Liver (tissue), 9 donors: Measurements from ENCODE around the gene ACTR2. TPM values are rescaled to one million over a fixed set of nuclear protein-coding genes. Genes with fewer than 3 reads are reported as not detected.

ENCODE experiments used
- DNase-seq: peaks from one replicate; pipeline ENCODE4 v3.0.0-alpha.2; 2017; ENCODE audit warnings: low spot score
- H3K27ac ChIP-seq, 2 donors: one replicate each; pipeline ENCODE4 v1.7.0; 2013; ENCODE audit warnings: inconsistent platforms in 2 of 2, low read length in 2 of 2, control low read depth in 1 of 2, low read depth in 1 of 2, mild to moderate bottlenecking in 1 of 2
- H3K27me3 ChIP-seq, 4 donors: one replicate each; pipeline versions ENCODE4 v1.6.1 to v1.7.0; 2013; ENCODE audit warnings: low read length in 3 of 4, inconsistent platforms in 1 of 4, mild to moderate bottlenecking in 1 of 4, moderate library complexity in 1 of 4; ENCODE audit not compliant: control insufficient read depth in 4 of 4, insufficient read depth in 4 of 4
- H3K36me3 ChIP-seq, 4 donors: one replicate each; pipeline versions ENCODE4 v1.6.1 to v1.7.0; 2013; ENCODE audit warnings: low read length in 3 of 4, mild to moderate bottlenecking in 3 of 4, low read depth in 1 of 4, moderate library complexity in 1 of 4; ENCODE audit not compliant: control insufficient read depth in 4 of 4, insufficient read depth in 3 of 4
- H3K4me1 ChIP-seq, 4 donors: one replicate each; pipeline versions ENCODE4 v1.6.1 to v1.7.0; 2013; ENCODE audit warnings: low read length in 3 of 4, mild to moderate bottlenecking in 3 of 4, moderate library complexity in 1 of 4; ENCODE audit not compliant: control insufficient read depth in 4 of 4, insufficient read depth in 4 of 4
- H3K4me3 ChIP-seq, 3 donors: one replicate each; pipeline versions ENCODE4 v1.6.1 to v1.7.0; 2013; ENCODE audit warnings: low read length in 3 of 3, control low read depth in 1 of 3, low read depth in 1 of 3, mild to moderate bottlenecking in 1 of 3
- H3K9ac ChIP-seq, 2 donors: one replicate each; pipeline ENCODE4 v1.7.0; 2013; ENCODE audit warnings: low read length in 2 of 2, mild to moderate bottlenecking in 2 of 2, moderate library complexity in 2 of 2, control low read depth in 1 of 2, low read depth in 1 of 2
- H3K9me3 ChIP-seq, 4 donors: one replicate each; pipeline versions ENCODE4 v1.6.1 to v1.7.0; 2013; ENCODE audit warnings: low read length in 3 of 4; ENCODE audit not compliant: control insufficient read depth in 4 of 4
- ATF3 ChIP-seq: IDR thresholded peaks from 2 replicates; pipeline ENCODE4 v1.6.1; 2016; ENCODE audit warnings: antibody characterized with exemption
- CTCF ChIP-seq: fragments of 150-350 bp; IDR thresholded peaks from 2 replicates; pipeline ENCODE4 v1.5.1; 2017; ENCODE audit warnings: improper control_type of control experiment, low read depth, low read length; ENCODE audit not compliant: missing input control
- EGR1 ChIP-seq, 2 donors: IDR thresholded peaks; 2 replicates each; pipeline ENCODE4 v1.6.1; 2016 to 2018; ENCODE audit warnings: antibody characterized with exemption in 2 of 2, low read depth in 2 of 2
- FOXA1 ChIP-seq: IDR thresholded peaks from 2 replicates; pipeline ENCODE4 v1.6.1; 2016; ENCODE audit warnings: antibody characterized with exemption
- FOXA2 ChIP-seq: IDR thresholded peaks from 2 replicates; pipeline ENCODE4 v1.6.1; 2016; ENCODE audit warnings: antibody characterized with exemption
- GABPA ChIP-seq, 2 donors: IDR thresholded peaks in 1 of 2; conservative IDR thresholded peaks in 1 of 2; 2 replicates each; pipeline ENCODE4 v1.6.1; 2016; ENCODE audit warnings: antibody characterized with exemption in 2 of 2, mild to moderate bottlenecking in 1 of 2, moderate library complexity in 1 of 2
- HNF4A ChIP-seq, 2 donors: conservative IDR thresholded peaks; 2 replicates each; pipeline ENCODE4 v1.6.1; 2016; ENCODE audit warnings: antibody characterized with exemption in 2 of 2, mild to moderate bottlenecking in 2 of 2
- HNF4G ChIP-seq: IDR thresholded peaks from 2 replicates; pipeline ENCODE4 v1.6.1; 2016; ENCODE audit warnings: antibody characterized with exemption
- JUND ChIP-seq, 2 donors: IDR thresholded peaks; 2 replicates each; pipeline ENCODE4 v1.6.1; 2016; ENCODE audit warnings: antibody characterized with exemption in 2 of 2
- NR2F2 ChIP-seq: IDR thresholded peaks from 2 replicates; pipeline ENCODE4 v1.6.1; 2016; ENCODE audit warnings: antibody characterized with exemption
- RAD21 ChIP-seq, 2 donors: IDR thresholded peaks; 2 replicates each; pipeline ENCODE4 v1.6.1; 2016; ENCODE audit warnings: antibody characterized with exemption in 2 of 2, mild to moderate bottlenecking in 2 of 2
- REST ChIP-seq: IDR thresholded peaks from 2 replicates; pipeline ENCODE4 v1.6.1; 2016; ENCODE audit warnings: antibody characterized with exemption, mild to moderate bottlenecking
- RXRA ChIP-seq, 2 donors: IDR thresholded peaks; 2 replicates each; pipeline ENCODE4 v1.6.1; 2017 to 2018; ENCODE audit warnings: antibody characterized with exemption in 2 of 2, mild to moderate bottlenecking in 1 of 2
- SP1 ChIP-seq: IDR thresholded peaks from 2 replicates; pipeline ENCODE4 v1.6.1; 2018; ENCODE audit warnings: antibody characterized with exemption, mild to moderate bottlenecking
- TAF1 ChIP-seq: conservative IDR thresholded peaks from 2 replicates; pipeline ENCODE4 v1.6.1; 2016; ENCODE audit warnings: antibody characterized with exemption, mild to moderate bottlenecking
- YY1 ChIP-seq: IDR thresholded peaks from 2 replicates; pipeline ENCODE4 v1.6.1; 2016; ENCODE audit warnings: antibody characterized with exemption, mild to moderate bottlenecking
- WGBS: extraction: QIAGEN DNeasy Blood & Tissue Kit; methylation state at CpG from one replicate; pipeline ENCODE4 v1.1.7; 2013; 5-methylcytosine and 5-hydroxymethylcytosine counted together
- polyA plus RNA-seq, 2 donors: library from polyadenylated mRNA; stranded (reverse) in 1 of 2; unstranded in 1 of 2; fragments of 200-250 nt in 1 of 2; fragments of >200 nt in 1 of 2; fragmentation: Nextera tagmentation in 1 of 2; extraction: Ambion mirVana in 1 of 2; gene quantifications; one replicate each; pipeline versions ENCODE4 v1.2.1 to v1.2.3, GENCODE V29; 2013 to 2015
- total RNA-seq, 2 donors: library from RNA; depleted of rRNA; stranded (reverse); fragments of >200 nt; gene quantifications; one replicate each; pipeline ENCODE4 v1.2.3, GENCODE V29; 2014
- TF ChIP-seq, protein P1 (sequence below): IDR thresholded peaks from 2 replicates; pipeline ENCODE4 v1.6.1; 2016; ENCODE audit warnings: antibody characterized with exemption
- TF ChIP-seq, protein P2 (sequence below): IDR thresholded peaks from 2 replicates; pipeline ENCODE4 v1.6.1; 2016; ENCODE audit warnings: antibody characterized with exemption
- donor health status: healthy.
- donor health status: healthy.
- donor health status: healthy.
- donor health status: healthy.
- donor health status: healthy.

The ACTR2 gene
- total and polyA plus RNA-seq, 4 donors: 21.6 to 72.0 (median 45.9) TPM

- Histone ChIP-seq H3K9ac (no peak overlapping the region), H3K9me3 (no peaks in the 10 kb centered on the region), H3K36me3 (peaks cover 1 to 11% (median 7%) of the 10 kb centered on the region in 4 donors), H3K4me1 (no peaks in the 10 kb centered on the region), H3K4me3 (no peak overlapping the region), H3K27ac (no peak overlapping the region), H3K27me3 (no peaks in the 10 kb centered on the region)
- WGBS: 68% methylated on average over 4 of the region's 4 CpGs
- TF ChIP-seq HNF4A (conservative IDR thresholded peaks at IDR 0.05): no peak
- no peak for DNase-seq
These were observed 47.7 kb downstream of the ACTR2 start for GRCh38 chr2:65275141-65275915.

DNA sequence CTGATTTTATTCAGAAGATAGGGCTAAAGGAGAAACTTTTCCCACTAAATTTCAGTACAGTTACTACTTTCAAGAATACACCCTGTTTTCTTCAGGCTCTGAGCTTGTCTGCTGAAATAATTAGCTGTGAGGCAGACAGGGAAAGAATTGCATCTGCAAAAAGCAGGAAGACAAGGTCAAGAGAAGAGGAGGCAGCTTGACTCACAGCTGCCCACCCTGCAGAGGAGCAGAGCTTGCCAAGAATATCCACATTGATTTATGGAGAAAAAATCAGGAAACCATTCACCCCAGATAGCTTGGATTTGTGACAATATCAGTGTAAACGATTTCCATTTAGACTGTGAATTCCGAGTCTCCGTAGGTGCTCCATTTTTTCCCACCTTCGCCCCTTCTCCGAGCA is 49.0 kb downstream of the ACTR2 start:
- WGBS: 75% methylated on average over 5 of the region's 5 CpGs

GRCh38 chr2:65277118-65277517 is 49.5 kb downstream of the ACTR2 start:
- H3K27ac ChIP-seq: no peak overlapping the region
- no peaks in the 10 kb centered on the region for H3K4me1 ChIP-seq

More for the DNA sequence above, 49.0 kb downstream of the ACTR2 start:
- peaks cover 1 to 8% (median 4%) of the 10 kb centered on the region in 4 donors for H3K36me3 ChIP-seq
- H3K27ac ChIP-seq: no peak overlapping the region
- H3K27me3 ChIP-seq: no peaks in the 10 kb centered on the region
- no peak overlapping the region for H3K9ac ChIP-seq
- no peak for TF ChIP-seq ATF3
- peak; percentile 21 for TF ChIP-seq NR2F2
- no peaks in the 10 kb centered on the region for H3K4me1 ChIP-seq
- H3K4me3 ChIP-seq: no peak overlapping the region
- H3K9me3 ChIP-seq: no peaks in the 10 kb centered on the region
- no peak for DNase-seq

More at GRCh38 chr2:65277118-65277517, 49.5 kb downstream of the ACTR2 start:
- H3K27me3 ChIP-seq: no peaks in the 10 kb centered on the region
- DNase-seq: no peak
- WGBS: 87% methylated on average over 3 of the region's 3 CpGs
- TF ChIP-seq REST (no peak), JUND (IDR thresholded peaks at IDR 0.05) (no peak), HNF4A (conservative IDR thresholded peaks at IDR 0.05) (no peak), GABPA (IDR thresholded peaks at IDR 0.05 in 1 of 2, conservative IDR thresholded peaks at IDR 0.05 in 1 of 2) (no peak), FOXA2 (no peak), ATF3 (no peak), EGR1 (IDR thresholded peaks at IDR 0.05; ENCODE audit: low read depth in 2 of 2) (no peak), NR2F2 (no peak), SP1 (no peak), YY1 (no peak), RAD21 (IDR thresholded peaks at IDR 0.05) (no peak), FOXA1 (no peak), CTCF (no peak), TAF1 (no peak), RXRA (IDR thresholded peaks at IDR 0.05) (no peak), HNF4G (no peak)
- TF ChIP-seq, protein P1, sequence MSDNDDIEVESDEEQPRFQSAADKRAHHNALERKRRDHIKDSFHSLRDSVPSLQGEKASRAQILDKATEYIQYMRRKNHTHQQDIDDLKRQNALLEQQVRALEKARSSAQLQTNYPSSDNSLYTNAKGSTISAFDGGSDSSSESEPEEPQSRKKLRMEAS: no peak
- TF ChIP-seq, protein P2, sequence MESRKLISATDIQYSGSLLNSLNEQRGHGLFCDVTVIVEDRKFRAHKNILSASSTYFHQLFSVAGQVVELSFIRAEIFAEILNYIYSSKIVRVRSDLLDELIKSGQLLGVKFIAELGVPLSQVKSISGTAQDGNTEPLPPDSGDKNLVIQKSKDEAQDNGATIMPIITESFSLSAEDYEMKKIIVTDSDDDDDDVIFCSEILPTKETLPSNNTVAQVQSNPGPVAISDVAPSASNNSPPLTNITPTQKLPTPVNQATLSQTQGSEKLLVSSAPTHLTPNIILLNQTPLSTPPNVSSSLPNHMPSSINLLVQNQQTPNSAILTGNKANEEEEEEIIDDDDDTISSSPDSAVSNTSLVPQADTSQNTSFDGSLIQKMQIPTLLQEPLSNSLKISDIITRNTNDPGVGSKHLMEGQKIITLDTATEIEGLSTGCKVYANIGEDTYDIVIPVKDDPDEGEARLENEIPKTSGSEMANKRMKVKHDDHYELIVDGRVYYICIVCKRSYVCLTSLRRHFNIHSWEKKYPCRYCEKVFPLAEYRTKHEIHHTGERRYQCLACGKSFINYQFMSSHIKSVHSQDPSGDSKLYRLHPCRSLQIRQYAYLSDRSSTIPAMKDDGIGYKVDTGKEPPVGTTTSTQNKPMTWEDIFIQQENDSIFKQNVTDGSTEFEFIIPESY: no peak
- H3K4me3 ChIP-seq: no peak overlapping the region
- H3K9ac ChIP-seq: no peak overlapping the region
- H3K9me3 ChIP-seq: no peaks in the 10 kb centered on the region
- peaks cover 0 to 8% (median 4%) of the 10 kb centered on the region in 4 donors for H3K36me3 ChIP-seq
